Stimulated activated CD4-positive, alpha-beta T cell treated with anti-CD3 and anti-CD28 coated beads, TNF-alpha, amount 100 ng/mL, for 24 hours (primary cell): ENCODE measurements around the gene GRM2.
"Not testable (repeated sequence)": the region's sequence is repeated elsewhere in the genome, so short reads cannot be mapped to it uniquely, and the experiment has no call there.

Experiments used
- DNase-seq, 3 experiments: peaks; one replicate each; pipeline ENCODE4 v3.0.0-alpha.2; 2020; ENCODE audit warnings: low read depth in 3 of 3

The GRM2 gene

DNA sequence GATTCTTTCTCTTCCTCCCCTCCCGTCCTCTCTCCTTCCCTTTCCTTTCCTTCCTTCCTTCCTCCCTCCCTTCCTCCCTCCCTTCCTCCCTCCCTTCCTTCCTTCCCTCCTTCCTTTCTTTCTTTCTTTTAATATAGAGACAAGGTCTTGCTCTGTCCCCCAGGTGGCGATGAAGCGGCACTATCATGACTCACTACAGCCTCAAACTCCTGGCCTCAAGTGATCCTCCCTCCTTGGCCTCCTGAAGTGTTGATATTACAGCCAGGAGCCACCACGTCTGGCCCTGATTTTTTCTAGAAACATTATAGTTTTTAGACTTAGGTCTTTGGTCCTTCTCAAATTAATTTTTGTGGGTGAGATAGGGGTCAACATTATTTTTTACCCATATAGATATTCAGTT, 15.5 kb downstream of the GRM2 start:
- DNase-seq, result no peak

DNA sequence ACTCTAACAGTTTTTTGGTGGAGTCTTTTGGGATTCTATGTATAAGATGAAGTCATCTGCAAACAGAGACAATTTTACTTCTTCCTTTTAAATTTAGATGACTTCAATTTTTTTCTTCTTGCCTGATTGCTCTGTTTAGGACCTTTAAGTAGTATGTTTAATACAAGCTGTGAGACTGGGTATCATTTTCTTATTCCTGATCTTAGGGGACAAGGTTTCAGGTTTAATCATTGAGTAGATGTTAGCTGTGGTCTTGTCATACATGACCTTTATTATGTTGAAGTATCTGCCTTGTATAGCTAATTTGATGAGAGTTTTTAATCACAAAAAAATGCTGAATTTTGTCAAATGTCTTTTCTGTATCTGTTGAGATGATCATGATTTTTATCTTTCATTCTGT, 20.6 kb downstream of the GRM2 start:
- no peak for DNase-seq

DNA sequence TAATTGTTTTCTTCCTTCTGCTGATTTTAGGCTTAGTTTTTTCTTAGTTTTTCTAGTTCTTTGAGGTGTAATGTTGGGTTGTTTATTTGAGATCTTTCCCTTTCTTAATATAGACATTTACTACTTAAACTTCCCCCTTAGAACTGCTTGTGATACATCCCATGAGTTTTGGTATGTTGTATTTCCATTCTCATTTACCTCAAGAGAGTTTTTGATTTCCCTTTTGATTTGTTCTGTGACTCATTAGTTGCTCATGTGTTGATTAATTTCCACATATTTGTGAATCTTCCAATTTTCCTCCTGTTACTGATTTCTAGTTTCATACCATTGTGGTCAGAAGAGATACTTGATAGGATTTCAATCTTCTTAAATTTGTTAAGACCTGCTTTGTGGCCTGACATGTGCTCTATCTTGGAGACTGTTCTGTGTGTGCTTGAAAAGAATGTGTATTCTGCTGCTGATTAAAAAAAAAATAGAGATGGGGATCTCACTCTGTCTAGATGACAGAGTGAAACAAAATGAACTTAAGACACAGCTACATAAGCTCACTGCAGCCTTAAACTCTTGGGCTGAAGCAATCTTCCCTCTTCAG, 22.3 kb downstream of the GRM2 start:
- DNase-seq, result no peak

DNA sequence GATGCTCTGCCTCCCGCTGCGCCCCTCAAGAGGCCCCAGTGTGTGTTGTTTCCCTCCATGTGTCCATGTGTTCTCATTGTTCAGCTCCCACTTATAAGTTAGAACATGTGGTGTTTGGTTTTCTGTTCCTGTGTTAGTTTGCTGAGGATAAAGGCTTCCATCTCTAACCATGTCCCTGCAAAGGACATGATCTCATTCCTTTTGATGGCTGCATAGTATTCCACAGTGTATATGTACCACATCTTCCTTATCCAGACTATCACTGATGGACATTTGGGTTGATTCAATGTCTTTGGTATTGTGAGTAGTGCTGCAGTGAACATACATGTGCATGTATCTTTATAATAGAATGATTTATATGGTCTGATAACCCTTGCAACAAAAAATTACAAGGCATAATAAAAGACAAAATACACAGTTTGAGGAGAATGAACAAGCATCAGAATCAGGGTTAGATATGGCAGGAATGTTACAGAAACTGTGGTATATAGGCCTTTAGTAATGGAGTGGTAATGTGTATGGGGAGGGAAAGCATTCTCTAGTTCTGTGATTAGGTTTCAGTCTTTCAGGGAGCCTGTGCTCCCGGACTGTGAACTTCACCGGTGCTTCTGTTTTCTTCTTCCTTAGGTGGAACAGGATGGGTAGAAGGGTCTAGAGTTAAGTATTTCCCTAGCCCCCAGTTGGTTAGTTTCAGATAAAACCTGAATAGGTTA, 27.1 kb downstream of the GRM2 start:
- no peak for DNase-seq

DNA sequence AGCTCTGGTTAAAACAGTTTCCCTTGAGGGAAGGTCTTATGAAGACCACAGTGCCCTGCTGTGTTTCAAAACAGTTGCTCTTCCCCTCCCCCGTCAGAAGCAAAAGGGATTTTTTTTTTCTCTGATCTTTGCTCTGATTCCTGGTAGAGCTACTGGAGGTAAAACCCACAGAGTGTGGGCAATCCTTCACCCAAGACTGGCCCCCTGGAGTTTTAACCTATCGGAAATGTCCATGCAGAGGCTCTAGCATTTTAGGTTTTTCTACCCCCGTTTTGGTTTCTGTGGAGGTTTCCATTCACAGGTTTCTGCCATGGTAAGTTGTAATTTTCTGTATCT, 27.7 kb downstream of the GRM2 start:
- DNase-seq, result no peak

DNA sequence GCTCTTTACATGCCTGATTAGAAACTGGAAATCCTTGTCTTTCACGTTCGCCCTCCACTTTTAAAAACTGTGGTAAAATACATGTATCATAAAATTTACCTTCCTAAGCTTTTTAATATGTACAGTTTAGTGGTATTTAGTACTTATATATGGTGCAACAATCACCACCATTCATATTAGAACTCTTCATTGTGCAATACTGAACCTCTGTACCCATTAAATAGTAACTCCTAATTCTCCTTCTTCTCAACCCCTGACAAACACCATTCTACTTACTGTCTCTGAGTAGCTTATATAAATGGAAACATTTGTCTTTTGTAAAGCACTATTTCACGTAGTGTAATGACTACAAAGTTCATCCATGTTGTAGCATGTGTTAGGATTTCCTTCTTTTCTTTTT, 28.2 kb downstream of the GRM2 start:
- no peak for DNase-seq

DNA sequence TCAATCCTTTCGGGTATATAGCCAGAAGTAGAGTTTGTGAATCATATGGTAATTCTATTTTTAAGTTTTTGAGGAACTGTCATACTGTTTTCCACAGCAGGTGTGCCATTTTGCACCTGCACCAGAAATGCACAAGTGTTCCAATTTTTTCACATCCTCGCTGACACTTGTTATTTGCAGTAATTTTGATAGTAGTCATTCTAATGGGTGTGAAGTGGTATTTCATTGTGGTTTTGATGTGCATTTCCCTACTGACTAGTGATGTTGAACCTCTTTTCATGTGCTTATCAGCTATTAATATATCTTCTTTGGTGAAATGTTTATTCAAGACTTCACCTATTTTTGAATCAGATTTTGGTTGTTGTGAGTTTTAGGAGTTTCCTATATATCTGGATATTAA, 29.1 kb downstream of the GRM2 start:
- DNase-seq, result no peak

DNA sequence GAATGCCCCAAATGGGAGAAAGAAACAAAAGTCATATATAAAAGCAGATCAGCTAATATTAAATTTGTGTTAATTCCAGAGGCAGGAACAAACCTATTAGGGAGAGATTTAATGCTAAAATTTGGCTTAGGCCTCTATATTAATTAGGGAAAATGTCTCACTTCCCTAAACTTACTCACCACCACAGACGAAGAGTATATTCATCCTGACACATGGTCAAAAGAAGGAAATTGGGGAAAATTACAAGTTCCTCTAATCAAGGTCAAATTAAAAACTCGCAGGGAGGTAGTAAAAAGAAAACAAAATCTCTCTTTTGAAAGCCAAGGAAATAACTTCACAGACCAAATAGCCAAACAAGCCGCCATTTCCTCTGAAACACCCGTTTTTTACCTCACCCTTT, 32.2 kb downstream of the GRM2 start:
- no peak for DNase-seq

DNA sequence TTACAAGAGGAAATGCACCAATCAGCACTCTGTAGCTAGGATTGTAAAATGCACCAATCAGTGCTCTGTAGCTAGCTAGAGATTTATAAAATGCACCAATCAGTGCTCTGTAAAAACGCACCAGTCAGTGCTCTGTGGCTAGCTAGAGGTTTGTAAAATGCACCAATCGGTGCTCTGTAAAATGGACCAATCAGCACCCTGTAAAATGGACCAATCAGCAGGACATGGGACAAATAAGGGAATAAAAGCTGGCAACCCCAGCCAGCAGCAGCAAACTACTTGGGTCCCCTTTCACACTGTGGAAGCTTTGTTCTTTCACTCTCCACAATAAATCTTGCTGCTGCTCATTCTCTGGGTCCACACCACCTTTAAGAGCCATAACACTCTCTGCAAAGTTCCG, 35.5 kb downstream of the GRM2 start:
- DNase-seq, result not testable (repeated sequence)

DNA sequence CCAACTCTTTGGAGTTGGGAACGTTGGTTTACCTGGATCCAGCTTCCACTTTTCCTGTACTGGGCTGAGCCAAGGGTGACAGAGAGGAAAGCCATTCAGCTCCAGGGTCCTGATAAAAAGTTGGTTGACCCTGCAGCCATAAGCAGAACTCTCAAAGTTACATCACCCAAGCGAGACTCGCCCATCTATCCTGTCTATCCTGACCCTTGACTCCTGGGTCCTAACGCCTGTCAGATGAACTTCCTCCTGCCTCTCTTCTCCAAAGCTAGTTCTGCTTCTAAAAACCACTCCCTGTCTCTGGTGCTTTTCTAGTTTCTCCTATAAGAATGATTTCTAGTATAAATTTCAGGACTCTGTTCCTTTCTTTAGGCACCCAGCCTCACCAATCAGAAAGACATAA, 36.1 kb downstream of the GRM2 start:
- not testable (repeated sequence) for DNase-seq

DNA sequence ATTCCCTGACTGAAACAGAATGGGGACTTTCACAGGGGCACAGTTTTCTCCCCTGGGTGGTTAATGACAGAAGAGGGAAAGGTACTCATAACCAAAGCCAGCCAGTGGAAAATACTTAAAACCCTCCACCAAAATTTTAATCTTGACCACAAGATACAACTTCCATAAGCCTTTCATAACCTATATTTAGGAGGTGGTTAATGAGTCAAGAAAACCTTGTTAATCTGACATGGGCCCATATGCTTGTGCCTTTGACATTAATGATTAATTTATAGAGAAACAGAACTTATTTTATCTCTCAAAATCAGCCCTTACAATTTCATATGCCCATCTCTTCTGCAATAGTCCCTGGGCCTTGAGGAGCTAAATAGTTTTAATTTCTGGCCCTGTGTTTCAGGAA, 41.0 kb downstream of the GRM2 start:
- no peak for DNase-seq

DNA sequence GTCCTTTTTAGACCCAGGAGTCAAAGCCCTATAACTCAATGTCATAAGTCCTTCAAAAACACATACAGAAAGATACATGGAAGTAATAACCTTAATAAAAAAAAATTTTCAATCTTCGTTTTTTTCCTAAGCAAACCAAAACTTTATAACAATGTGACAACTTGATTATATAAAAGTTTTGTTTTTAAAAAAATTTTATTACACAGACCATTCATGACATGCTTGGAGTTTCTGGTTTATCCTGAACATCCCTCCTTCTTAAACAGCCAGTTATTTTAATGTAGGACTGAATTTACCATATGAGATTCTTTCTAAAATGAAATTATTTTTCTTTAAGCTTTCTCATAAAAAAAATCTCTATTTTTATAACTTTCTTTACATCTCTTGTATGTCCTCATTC, 41.5 kb downstream of the GRM2 start:
- DNase-seq, result no peak

DNA sequence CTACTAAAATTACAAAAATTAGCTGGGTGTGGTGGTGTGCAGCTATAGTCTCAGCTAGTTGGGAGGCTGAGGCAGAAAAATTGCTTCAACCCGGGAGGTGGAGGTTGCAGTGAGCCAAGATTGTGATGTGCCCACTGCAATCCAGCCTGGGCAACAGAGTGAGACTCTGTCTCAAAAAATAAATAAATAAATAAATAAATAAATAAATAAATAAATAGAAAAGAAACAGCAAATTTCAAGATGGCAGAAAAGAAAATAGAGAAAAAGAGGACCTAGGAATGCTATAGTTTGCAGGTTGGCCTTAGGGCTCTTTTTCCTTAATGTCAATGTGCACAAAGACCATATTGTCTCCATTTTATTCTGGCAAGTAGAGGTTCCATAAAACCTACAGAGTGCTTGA, 44.0 kb downstream of the GRM2 start:
- no peak for DNase-seq

DNA sequence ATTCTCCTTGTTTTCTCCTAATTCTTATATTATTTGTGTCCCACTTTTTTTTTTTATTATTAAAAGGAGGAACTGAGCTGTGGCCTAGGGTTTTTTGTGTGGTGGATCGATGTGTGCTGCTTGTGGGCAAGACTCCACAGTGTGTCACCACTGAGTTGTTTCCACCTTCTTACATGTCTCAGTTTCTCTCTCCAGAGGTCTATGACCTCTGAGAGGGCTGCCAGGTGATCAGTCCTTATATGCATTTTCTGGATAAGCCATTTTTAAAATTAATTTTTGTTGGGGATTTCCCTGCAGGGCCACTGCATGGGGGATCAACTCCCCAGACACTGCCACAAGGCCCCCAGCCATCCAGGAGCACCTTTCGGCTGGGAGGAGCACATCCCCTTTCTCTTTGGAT, 44.4 kb downstream of the GRM2 start:
- no peak for DNase-seq

DNA sequence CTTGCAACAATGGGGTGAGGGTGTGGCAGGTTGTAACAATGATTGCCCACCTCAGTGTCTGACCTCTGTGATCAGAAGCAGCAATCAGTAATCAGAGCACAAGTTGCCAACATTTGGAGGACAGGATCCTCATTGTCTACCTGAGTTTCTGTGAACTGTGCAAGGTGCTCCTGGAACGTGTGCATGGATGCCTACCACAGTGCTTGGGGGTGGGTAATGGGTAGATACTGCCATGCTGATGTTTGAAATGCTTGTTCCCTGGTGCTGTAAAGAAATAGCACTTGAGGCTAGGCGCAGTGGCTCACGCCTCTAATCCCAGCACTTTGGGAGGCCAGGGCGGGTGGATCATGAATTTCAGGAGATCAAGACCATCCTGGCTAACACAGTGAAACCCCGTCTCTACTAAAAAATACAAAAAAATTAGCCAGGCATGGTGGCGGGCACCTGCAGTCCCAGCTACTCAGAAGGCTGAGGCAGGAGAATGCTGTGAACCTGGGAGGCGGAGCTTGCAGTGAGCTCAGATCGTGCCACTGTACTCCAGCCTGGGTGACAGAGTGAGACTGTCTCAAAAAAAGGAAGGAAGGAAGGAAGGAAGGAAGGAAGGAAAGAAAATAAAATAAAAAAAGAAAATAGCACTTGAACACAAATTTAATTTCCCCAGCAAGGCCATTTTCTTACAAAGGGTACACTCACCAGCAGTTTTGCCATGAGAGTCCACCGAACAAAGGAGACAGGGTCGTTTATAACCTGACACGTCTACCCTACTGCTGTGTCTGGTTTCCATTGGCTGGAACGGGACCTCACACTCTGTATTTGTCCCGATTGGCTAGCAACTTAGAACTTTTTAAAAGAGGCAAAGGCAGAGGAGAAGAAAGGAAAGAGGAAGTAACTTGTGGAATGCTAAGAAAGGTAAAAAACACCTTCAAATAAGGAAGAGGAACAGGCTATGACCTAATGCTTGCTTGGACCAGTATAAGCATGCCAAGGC, 47.2 kb downstream of the GRM2 start:
- DNase-seq, result not testable (repeated sequence)

DNA sequence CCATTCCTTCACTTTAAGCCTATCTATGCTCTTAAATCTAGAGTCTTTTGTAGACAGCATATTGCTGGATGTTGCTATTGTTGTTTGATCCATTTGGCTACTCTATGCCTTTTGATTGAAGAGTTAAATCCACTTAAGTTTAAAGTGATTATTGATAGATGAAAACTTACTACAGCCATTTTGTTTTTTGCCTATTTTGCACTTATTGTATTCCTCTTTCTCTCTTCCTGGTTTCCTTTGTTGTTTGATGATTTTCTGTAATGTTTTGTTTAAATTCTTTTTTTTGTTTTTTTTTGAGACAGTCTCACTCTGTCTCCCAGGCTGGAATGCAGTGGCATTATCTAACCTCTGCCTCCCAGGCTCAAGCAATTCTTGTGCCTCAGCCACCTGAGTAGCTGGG, 52.3 kb downstream of the GRM2 start:
- DNase-seq, result no peak
